Measurements from ENCODE around the gene CHTOP.
A peak's percentile ranks its signal among the peaks of the same experiment; 100 is the strongest.

Gene CHTOP

GRCh38 chr1:153627715-153628626 lies 5.9 kb upstream of the CHTOP start, which contains the start of gene S100A1:
S100A1 (plus strand) TSS chr1:153628434; CDS start chr1:153630522, 2,088 bp downstream.
- H3K27ac ChIP-seq = peak within 1 kb of the TSS; percentile 88
- no peak for TF ChIP-seq ZFX (IDR thresholded peaks at IDR 0.05; ENCODE audit: borderline replicate concordance)
- peak; percentile 72 for TF ChIP-seq CTCF (IDR thresholded peaks at IDR 0.05)

GRCh38 chr1:153628638-153629342 lies 5.1 kb upstream of the CHTOP start:
- TF ChIP-seq ZFX (IDR thresholded peaks at IDR 0.05; ENCODE audit: borderline replicate concordance) (no peak), CTCF (IDR thresholded peaks at IDR 0.05) (no peak)
- H3K27ac ChIP-seq = peak overlapping the region; percentile 88

- TF ChIP-seq ZFX (IDR thresholded peaks at IDR 0.05; ENCODE audit: borderline replicate concordance) (no peak), CTCF (IDR thresholded peaks at IDR 0.05) (no peak)
- 0 out of 2 replicates have a peak overlapping the region, but pooled peaks have one; percentile 10 for H3K27ac ChIP-seq
Measured at GRCh38 chr1:153629343-153629665, 4.6 kb upstream of the CHTOP start.

GRCh38 chr1:153629971-153630370 lies 3.9 kb upstream of the CHTOP start:
- TF ChIP-seq CTCF (IDR thresholded peaks at IDR 0.05) = no peak
- 0 out of 2 replicates have a peak overlapping the region, but pooled peaks have one; percentile 10 for H3K27ac ChIP-seq

- no peak overlapping the region for H3K27ac ChIP-seq
- TF ChIP-seq ZFX (IDR thresholded peaks at IDR 0.05; ENCODE audit: borderline replicate concordance) = no peak
- no peak for TF ChIP-seq CTCF (IDR thresholded peaks at IDR 0.05)
Measured at GRCh38 chr1:153630384-153630783, 3.5 kb upstream of the CHTOP start.

- no peak overlapping the region for H3K27ac ChIP-seq
- TF ChIP-seq CTCF (IDR thresholded peaks at IDR 0.05) = no peak
- TF ChIP-seq ZFX (IDR thresholded peaks at IDR 0.05; ENCODE audit: borderline replicate concordance) = no peak
Measured at GRCh38 chr1:153631047-153632022, 2.5 kb upstream of the CHTOP start.

Data from 22Rv1 (cell line).